K562 (cell line): ENCODE measurements around the gene KLHL22. TPM values are rescaled to one million over a fixed set of nuclear protein-coding genes. Genes with fewer than 3 reads are reported as not detected.

Source experiments
- DNMT1 ChIP-seq: fragments of 450-650 bp; IDR thresholded peaks from 2 replicates; pipeline ENCODE4 v1.6.1; 2016; ENCODE audit warnings: antibody characterized with exemption, mild to moderate bottlenecking
- FOXM1 ChIP-seq, 2 experiments: fragments of 450-650 bp in 1 of 2; sonication (generic) in 1 of 2; formaldehyde crosslinking in 1 of 2; IDR thresholded peaks; 2 replicates each; pipeline versions ENCODE4 v1.6.1 to v1.9.0; 2017 to 2022; ENCODE audit warnings: low read depth in 2 of 2, mild to moderate bottlenecking in 2 of 2, missing genetic modification reagents in 1 of 2, moderate library complexity in 1 of 2
- HMGN3 ChIP-seq: IDR thresholded peaks from 2 replicates; pipeline ENCODE4 v1.6.1; 2011; ENCODE audit warnings: borderline replicate concordance, low read depth, mild to moderate bottlenecking, mixed read lengths, low read length; ENCODE audit not compliant: insufficient read length; ENCODE audit errors: extremely low read depth
- KLF10 ChIP-seq: fragments of 250-450 bp; sonication (Bioruptor Pico); IDR thresholded peaks from 2 replicates; pipeline ENCODE4 v1.6.1; 2021; ENCODE audit warnings: matching md5 sums
- LARP7 ChIP-seq: fragments of 450-650 bp; IDR thresholded peaks from 2 replicates; pipeline ENCODE4 v1.6.1; 2016
- MAFF ChIP-seq: IDR thresholded peaks from 2 replicates; pipeline ENCODE4 v1.6.1; 2012; ENCODE audit warnings: low read length, improper control_type of control experiment
- MED1 ChIP-seq: sonication (generic); formaldehyde crosslinking; IDR thresholded peaks from 2 replicates; pipeline ENCODE4 v1.8.1; 2023; ENCODE audit warnings: missing genetic modification reagents, borderline replicate concordance
- SFPQ ChIP-seq: fragments of 200-400 bp; formaldehyde crosslinking; IDR thresholded peaks from 2 replicates; pipeline ENCODE4 v1.6.1; 2017; ENCODE audit warnings: mild to moderate bottlenecking, low read depth, low read length, moderate library complexity
- SMAD2 ChIP-seq: fragments of 150-350 bp; IDR thresholded peaks from 2 replicates; pipeline ENCODE4 v1.6.1; 2014; ENCODE audit warnings: low read depth, mild to moderate bottlenecking, low read length
- SMARCC2 ChIP-seq: fragments of 450-650 bp; IDR thresholded peaks from 2 replicates; pipeline ENCODE4 v1.6.1; 2017; ENCODE audit warnings: antibody characterized with exemption, moderate library complexity, mild to moderate bottlenecking, low read depth
- TAF1 ChIP-seq: IDR thresholded peaks from 2 replicates; pipeline ENCODE4 v1.6.1; 2011; ENCODE audit warnings: mild to moderate bottlenecking, low read length, moderate library complexity; ENCODE audit not compliant: insufficient read depth, control insufficient read depth, severe bottlenecking; ENCODE audit errors: extremely low read depth
- ZNF280A ChIP-seq: fragments of 450-650 bp; IDR thresholded peaks from 2 replicates; pipeline ENCODE4 v1.6.1; 2018; ENCODE audit warnings: mild to moderate bottlenecking, low read depth; ENCODE audit not compliant: partially characterized antibody
- ZNF449 ChIP-seq: fragments of 250-450 bp; sonication (Bioruptor Pico); IDR thresholded peaks from 2 replicates; pipeline ENCODE4 v1.8.0; 2022; ENCODE audit warnings: moderate library complexity, mild to moderate bottlenecking, inconsistent platforms
- polyA plus RNA-seq, 8 experiments: library from polyadenylated mRNA; depleted of rRNA in 4 of 8; stranded (reverse) in 5 of 8; unstranded in 3 of 8; fragments of >200 nt; fragmentation: Nextera tagmentation in 2 of 8; fragmentation: Illumina TruSeq in 1 of 8; extraction: Ambion mirVana in 2 of 8; extraction: Trizol in 1 of 8; gene quantifications; 2 replicates each; pipeline versions ENCODE4 v1.2.1 to v1.2.3, GENCODE V29; 2011 to 2014; ENCODE audit warnings: inconsistent platforms in 1 of 8, missing spikeins in 1 of 8
- total RNA-seq, 7 experiments: library from RNA; depleted of rRNA in 6 of 7; stranded (reverse); fragments of >200 nt in 6 of 7; fragmentation: Illumina TruSeq in 2 of 7; extraction: Trizol in 2 of 7; gene quantifications; 2 replicates each; pipeline versions ENCODE4 v1.2.1 to v1.2.3, GENCODE V29; 2011 to 2021; ENCODE audit warnings: low replicate concordance in 1 of 7
- TF ChIP-seq, protein P1 (sequence below), 2 experiments: fragments of 450-650 bp in 1 of 2; IDR thresholded peaks; 2 replicates each; pipeline ENCODE4 v1.6.1; 2011 to 2017; ENCODE audit warnings: low read depth in 2 of 2, antibody characterized with exemption in 1 of 2, borderline replicate concordance in 1 of 2, low read length in 1 of 2, mild to moderate bottlenecking in 1 of 2, mixed read lengths in 1 of 2; ENCODE audit not compliant: control insufficient read depth in 1 of 2
- TF ChIP-seq, protein P2 (sequence below): fragments of 200-800 bp; sonication (Bioruptor generic); IDR thresholded peaks from 2 replicates; pipeline ENCODE4 v1.6.1; 2017; ENCODE audit warnings: missing genetic modification characterization, missing compliant biosample characterization

Gene KLHL22
- total and polyA plus RNA-seq, 9 of the 15 experiments (the other 6 are each of a cell fraction or from before 2014, with no cell fraction given), result 1.3 to 25.6 (median 15.2) TPM

DNA sequence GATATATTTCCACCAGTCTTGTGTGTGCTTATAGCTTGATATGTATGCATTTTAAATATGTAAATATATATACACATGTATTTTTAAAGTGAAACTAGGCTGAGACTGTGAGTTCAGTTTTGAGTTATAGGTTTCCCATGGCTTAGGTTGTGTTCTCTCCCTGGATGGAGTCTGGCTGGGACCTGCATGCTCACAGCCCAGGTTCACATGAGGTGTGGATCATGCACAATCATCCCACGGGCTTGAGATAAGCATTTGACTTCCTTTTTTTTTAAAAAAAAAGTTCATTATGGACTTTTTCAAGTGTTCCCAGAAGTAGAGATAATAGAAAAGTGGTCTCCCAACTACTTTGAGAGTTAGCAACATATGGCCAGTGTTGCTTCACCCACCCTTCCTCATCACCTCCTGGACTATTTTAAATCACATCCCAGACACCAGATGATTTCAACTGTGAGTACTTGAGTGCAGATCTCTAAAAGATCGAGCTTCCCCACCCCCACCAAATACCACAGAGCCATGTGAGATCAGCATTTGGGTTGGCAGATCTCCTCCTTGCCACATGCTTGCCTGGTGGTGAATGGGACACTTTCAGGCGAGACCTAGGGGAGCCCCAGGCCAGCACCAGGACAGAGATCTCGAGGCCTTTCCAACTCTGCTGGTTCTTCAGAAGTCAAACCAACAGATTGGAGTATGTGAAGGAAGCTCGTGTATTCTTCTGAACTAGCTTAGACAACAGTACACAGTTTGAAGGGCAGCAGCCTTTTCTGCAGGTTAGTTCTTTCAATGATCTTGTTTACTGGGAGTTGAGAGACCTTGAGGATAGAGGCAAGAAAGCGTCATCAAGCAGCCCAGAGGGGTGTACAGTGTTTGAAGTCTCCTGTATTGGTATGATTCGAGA, 27.7 kb upstream of the KLHL22 start (continued):
- TF ChIP-seq, protein P1, sequence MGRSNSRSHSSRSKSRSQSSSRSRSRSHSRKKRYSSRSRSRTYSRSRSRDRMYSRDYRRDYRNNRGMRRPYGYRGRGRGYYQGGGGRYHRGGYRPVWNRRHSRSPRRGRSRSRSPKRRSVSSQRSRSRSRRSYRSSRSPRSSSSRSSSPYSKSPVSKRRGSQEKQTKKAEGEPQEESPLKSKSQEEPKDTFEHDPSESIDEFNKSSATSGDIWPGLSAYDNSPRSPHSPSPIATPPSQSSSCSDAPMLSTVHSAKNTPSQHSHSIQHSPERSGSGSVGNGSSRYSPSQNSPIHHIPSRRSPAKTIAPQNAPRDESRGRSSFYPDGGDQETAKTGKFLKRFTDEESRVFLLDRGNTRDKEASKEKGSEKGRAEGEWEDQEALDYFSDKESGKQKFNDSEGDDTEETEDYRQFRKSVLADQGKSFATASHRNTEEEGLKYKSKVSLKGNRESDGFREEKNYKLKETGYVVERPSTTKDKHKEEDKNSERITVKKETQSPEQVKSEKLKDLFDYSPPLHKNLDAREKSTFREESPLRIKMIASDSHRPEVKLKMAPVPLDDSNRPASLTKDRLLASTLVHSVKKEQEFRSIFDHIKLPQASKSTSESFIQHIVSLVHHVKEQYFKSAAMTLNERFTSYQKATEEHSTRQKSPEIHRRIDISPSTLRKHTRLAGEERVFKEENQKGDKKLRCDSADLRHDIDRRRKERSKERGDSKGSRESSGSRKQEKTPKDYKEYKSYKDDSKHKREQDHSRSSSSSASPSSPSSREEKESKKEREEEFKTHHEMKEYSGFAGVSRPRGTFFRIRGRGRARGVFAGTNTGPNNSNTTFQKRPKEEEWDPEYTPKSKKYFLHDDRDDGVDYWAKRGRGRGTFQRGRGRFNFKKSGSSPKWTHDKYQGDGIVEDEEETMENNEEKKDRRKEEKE (IDR thresholded peaks at IDR 0.05; ENCODE audit: borderline replicate concordance in 1 of 2, control insufficient read depth in 1 of 2, low read depth in 2 of 2, low read length in 1 of 2), result peak in 1 of 2 experiments; percentile 52; a peak in 1 of 4 replicates
- TF ChIP-seq TAF1 (peak; percentile 36), SFPQ (no peak), SMAD2 (0 out of 2 replicates have a peak, but pooled peaks have one; percentile 18), ZNF280A (no peak), DNMT1 (no peak), HMGN3 (peak; percentile 41), MAFF (peak; percentile 92), SMARCC2 (no peak), KLF10 (CRISPR knock-in tag) (no peak), MED1 (no peak), ZNF449 (no peak; the same call in 1 of the 2 replicates), FOXM1 (IDR thresholded peaks at IDR 0.05; ENCODE audit: low read depth) (no peak), FOXM1 (CRISPR knock-in tag; IDR thresholded peaks at IDR 0.05; ENCODE audit: low read depth) (no peak), LARP7 (no peak)
- TF ChIP-seq, protein P2, sequence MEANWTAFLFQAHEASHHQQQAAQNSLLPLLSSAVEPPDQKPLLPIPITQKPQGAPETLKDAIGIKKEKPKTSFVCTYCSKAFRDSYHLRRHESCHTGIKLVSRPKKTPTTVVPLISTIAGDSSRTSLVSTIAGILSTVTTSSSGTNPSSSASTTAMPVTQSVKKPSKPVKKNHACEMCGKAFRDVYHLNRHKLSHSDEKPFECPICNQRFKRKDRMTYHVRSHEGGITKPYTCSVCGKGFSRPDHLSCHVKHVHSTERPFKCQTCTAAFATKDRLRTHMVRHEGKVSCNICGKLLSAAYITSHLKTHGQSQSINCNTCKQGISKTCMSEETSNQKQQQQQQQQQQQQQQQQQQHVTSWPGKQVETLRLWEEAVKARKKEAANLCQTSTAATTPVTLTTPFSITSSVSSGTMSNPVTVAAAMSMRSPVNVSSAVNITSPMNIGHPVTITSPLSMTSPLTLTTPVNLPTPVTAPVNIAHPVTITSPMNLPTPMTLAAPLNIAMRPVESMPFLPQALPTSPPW, result peak; percentile 70
